HepG2 (cell line): ENCODE data around the gene OBI1. TPM values are rescaled to one million over a fixed set of nuclear protein-coding genes. Genes with fewer than 3 reads are reported as not detected.

Source experiments
- CREM ChIP-seq, 2 experiments: sonication (generic) in 1 of 2; formaldehyde crosslinking in 1 of 2; IDR thresholded peaks; 2 replicates each; pipeline versions ENCODE4 v1.4.0 to v1.6.1; 2016 to 2020; ENCODE audit warnings: antibody characterized with exemption in 1 of 2, mild to moderate bottlenecking in 1 of 2, missing genetic modification reagents in 1 of 2
- FOXK1 ChIP-seq: sonication (generic); formaldehyde crosslinking; IDR thresholded peaks from 2 replicates; pipeline ENCODE4 v1.4.0; 2020; ENCODE audit warnings: low read depth, missing genetic modification reagents, borderline replicate concordance
- GMEB2 ChIP-seq: IDR thresholded peaks from 2 replicates; pipeline ENCODE4 v1.6.1; 2016; ENCODE audit warnings: missing biosample characterization, missing genetic modification reagents, low read depth
- NBN ChIP-seq: fragments of 450-650 bp; conservative IDR thresholded peaks from 2 replicates; pipeline ENCODE4 v1.6.1; 2017
- PAX8 ChIP-seq: sonication (generic); formaldehyde crosslinking; IDR thresholded peaks from 2 replicates; pipeline ENCODE4 v1.8.0; 2022; ENCODE audit warnings: mild to moderate bottlenecking, missing genetic modification reagents, borderline replicate concordance
- REST ChIP-seq, 2 experiments: IDR thresholded peaks; 2 replicates each; pipeline ENCODE4 v1.6.1; 2011 to 2012; ENCODE audit warnings: low read length in 2 of 2, borderline replicate concordance in 1 of 2, low read depth in 1 of 2, mild to moderate bottlenecking in 1 of 2, moderate library complexity in 1 of 2
- REXO4 ChIP-seq: sonication (generic); formaldehyde crosslinking; IDR thresholded peaks from 2 replicates; pipeline ENCODE4 v1.8.0; 2022; ENCODE audit warnings: missing genetic modification reagents, mild to moderate bottlenecking, borderline replicate concordance
- RFX1 ChIP-seq: fragments of 450-650 bp; IDR thresholded peaks from 2 replicates; pipeline ENCODE4 v1.6.1; 2017
- SATB2 ChIP-seq: sonication (generic); formaldehyde crosslinking; IDR thresholded peaks from 2 replicates; pipeline ENCODE4 v1.5.0; 2020; ENCODE audit warnings: missing genetic modification reagents
- THAP7 ChIP-seq: sonication (generic); formaldehyde crosslinking; IDR thresholded peaks from 2 replicates; pipeline ENCODE4 v1.8.1; 2023; ENCODE audit warnings: mild to moderate bottlenecking, missing genetic modification reagents
- ZBTB21 ChIP-seq: sonication (generic); formaldehyde crosslinking; IDR thresholded peaks from 2 replicates; pipeline ENCODE4 v1.4.0; 2020; ENCODE audit warnings: missing genetic modification reagents
- ZNF205 ChIP-seq: IDR thresholded peaks from 2 replicates; pipeline ENCODE4 v1.6.1; 2018; ENCODE audit warnings: missing biosample characterization, missing genetic modification reagents
- ZNF574 ChIP-seq: sonication (generic); formaldehyde crosslinking; IDR thresholded peaks from 2 replicates; pipeline ENCODE4 v1.4.0; 2020; ENCODE audit warnings: missing genetic modification reagents
- ZNF646 ChIP-seq: sonication (generic); formaldehyde crosslinking; IDR thresholded peaks from 2 replicates; pipeline ENCODE4 v1.9.0; 2021; ENCODE audit warnings: mild to moderate bottlenecking, missing genetic modification reagents
- polyA plus RNA-seq, 8 experiments: library from polyadenylated mRNA; depleted of rRNA in 3 of 8; stranded (reverse) in 7 of 8; unstranded in 1 of 8; fragments of >200 nt; fragmentation: Illumina TruSeq in 4 of 8; extraction: Trizol in 4 of 8; gene quantifications; 2 replicates each; pipeline versions ENCODE4 v1.2.1 to v1.2.3, GENCODE V29; 2011 to 2016; ENCODE audit warnings: low read depth in 4 of 8, missing spikeins in 1 of 8, mixed read lengths in 1 of 8; ENCODE audit not compliant: insufficient read depth in 1 of 8
- total RNA-seq, 5 experiments: library from RNA; depleted of rRNA; stranded (reverse); fragments of >200 nt; fragmentation: Illumina TruSeq; extraction: Trizol; gene quantifications; 2 replicates each; pipeline ENCODE4 v1.2.3, GENCODE V29; 2016; ENCODE audit warnings: low read depth in 1 of 5

Gene OBI1
- total and polyA plus RNA-seq, 2 of the 13 experiments (the other 11 are each of a cell fraction or from before 2014, with no cell fraction given), result 7.8 to 23.5 TPM

GRCh38 chr13:78589206-78589605 lies 69.7 kb downstream of the OBI1 start (continued):
- peak; percentile 78 to 99 for TF ChIP-seq REST (IDR thresholded peaks at IDR 0.05; ENCODE audit: borderline replicate concordance in 1 of 2, low read depth in 1 of 2, low read length in 2 of 2)
- 0 out of 2 replicates have a peak, but pooled peaks have one; percentile 34 for TF ChIP-seq ZNF574 (CRISPR knock-in tag)
- no peak for TF ChIP-seq NBN
- TF ChIP-seq ZNF646 (CRISPR knock-in tag), result no peak
- TF ChIP-seq FOXK1 (CRISPR knock-in tag), result peak; percentile 35; the same call in 1 of the 2 replicates
- TF ChIP-seq SATB2, result peak; percentile 32; the same call in 1 of the 2 replicates
- no peak for TF ChIP-seq PAX8
- TF ChIP-seq ZBTB21, result peak; percentile 33; the same call in 1 of the 2 replicates
- 0 out of 2 replicates have a peak, but pooled peaks have one; percentile 41 for TF ChIP-seq ZNF205 (CRISPR knock-in tag)
- no peak for TF ChIP-seq RFX1
- no peak for TF ChIP-seq THAP7 (CRISPR knock-in tag)
- TF ChIP-seq GMEB2 (CRISPR knock-in tag), result no peak
- no peak for TF ChIP-seq REXO4 (CRISPR knock-in tag)
- no peak for TF ChIP-seq CREM (IDR thresholded peaks at IDR 0.05)
- TF ChIP-seq CREM (CRISPR knock-in tag; IDR thresholded peaks at IDR 0.05), result no peak
